Cardiac fibroblast (primary cell): Measurements from ENCODE around the gene CEP55.
"Not testable (repeated sequence)": the region's sequence is repeated elsewhere in the genome, so short reads cannot be mapped to it uniquely, and the experiment has no call there.

Experiments used
- DNase-seq, 2 donors: peaks; one replicate each; pipeline versions ENCODE4 v3.0.0 to v3.0.0-alpha.2; 2010; ENCODE audit warnings: low read depth in 2 of 2
- H3K4me3 ChIP-seq, 2 donors: replicated peaks in 1 of 2; 1 replicate in 1 of 2; 2 replicates in 1 of 2; pipeline ENCODE4 v1.5.1; 2011; ENCODE audit warnings: low read depth in 2 of 2, low read length in 2 of 2, mild to moderate bottlenecking in 2 of 2, moderate library complexity in 1 of 2
- TF ChIP-seq, protein P1 (sequence below): IDR thresholded peaks from one replicate; pipeline ENCODE4 v1.5.1; 2011; ENCODE audit warnings: low read depth, mild to moderate bottlenecking, low read length, inconsistent platforms

CEP55 gene

GRCh38 chr10:93515071-93516005, 18.9 kb downstream of the CEP55 start:
- TF ChIP-seq, protein P1, sequence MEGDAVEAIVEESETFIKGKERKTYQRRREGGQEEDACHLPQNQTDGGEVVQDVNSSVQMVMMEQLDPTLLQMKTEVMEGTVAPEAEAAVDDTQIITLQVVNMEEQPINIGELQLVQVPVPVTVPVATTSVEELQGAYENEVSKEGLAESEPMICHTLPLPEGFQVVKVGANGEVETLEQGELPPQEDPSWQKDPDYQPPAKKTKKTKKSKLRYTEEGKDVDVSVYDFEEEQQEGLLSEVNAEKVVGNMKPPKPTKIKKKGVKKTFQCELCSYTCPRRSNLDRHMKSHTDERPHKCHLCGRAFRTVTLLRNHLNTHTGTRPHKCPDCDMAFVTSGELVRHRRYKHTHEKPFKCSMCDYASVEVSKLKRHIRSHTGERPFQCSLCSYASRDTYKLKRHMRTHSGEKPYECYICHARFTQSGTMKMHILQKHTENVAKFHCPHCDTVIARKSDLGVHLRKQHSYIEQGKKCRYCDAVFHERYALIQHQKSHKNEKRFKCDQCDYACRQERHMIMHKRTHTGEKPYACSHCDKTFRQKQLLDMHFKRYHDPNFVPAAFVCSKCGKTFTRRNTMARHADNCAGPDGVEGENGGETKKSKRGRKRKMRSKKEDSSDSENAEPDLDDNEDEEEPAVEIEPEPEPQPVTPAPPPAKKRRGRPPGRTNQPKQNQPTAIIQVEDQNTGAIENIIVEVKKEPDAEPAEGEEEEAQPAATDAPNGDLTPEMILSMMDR = no peak
- peak; percentile 59 to 78 for DNase-seq
- no peak overlapping the region for H3K4me3 ChIP-seq

GRCh38 chr10:93516006-93516380, 19.6 kb downstream of the CEP55 start:
- DNase-seq = peak; percentile 20 to 48
- TF ChIP-seq, protein P1 = no peak
- no peak overlapping the region for H3K4me3 ChIP-seq

GRCh38 chr10:93518531-93518930, 22.1 kb downstream of the CEP55 start:
- DNase-seq = no peak
- TF ChIP-seq, protein P1 = no peak
- no peak overlapping the region for H3K4me3 ChIP-seq

DNA sequence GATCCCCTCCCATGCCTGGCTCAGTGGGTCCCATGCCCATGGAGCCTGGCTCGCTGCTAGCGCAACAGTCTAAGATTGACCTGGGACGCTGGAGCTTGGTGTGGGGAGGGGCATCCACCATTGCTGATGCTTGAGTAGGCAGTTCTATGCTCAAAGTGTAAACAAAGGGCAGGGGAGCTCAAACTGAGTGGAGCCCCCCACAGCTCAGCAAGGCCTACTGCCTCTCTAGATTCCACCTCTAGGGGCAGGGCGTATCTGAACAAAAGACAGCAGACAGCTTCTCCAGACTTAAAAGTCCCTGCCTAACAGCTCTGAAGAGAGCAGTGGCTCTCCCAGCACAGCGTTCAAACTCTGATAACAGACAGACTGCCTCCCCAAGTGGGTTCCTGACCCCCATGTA, 38.9 kb downstream of the CEP55 start:
- TF ChIP-seq, protein P1 = no peak
- no peak for DNase-seq
- H3K4me3 ChIP-seq = no peak overlapping the region

GRCh38 chr10:93540871-93541270, 44.5 kb downstream of the CEP55 start:
- H3K4me3 ChIP-seq, DNase-seq: not testable (repeated sequence)

GRCh38 chr10:93541402-93542357, 45.3 kb downstream of the CEP55 start:
- TF ChIP-seq, protein P1 = peak; percentile 98
- peak; percentile 62 to 65 for DNase-seq
- H3K4me3 ChIP-seq = peak overlapping the region; percentile 22 to 30

GRCh38 chr10:93542358-93542791, 46.0 kb downstream of the CEP55 start:
- TF ChIP-seq, protein P1 = no peak
- peak; percentile 38 to 65 for DNase-seq
- peak overlapping the region; percentile 22 to 30 for H3K4me3 ChIP-seq

DNA sequence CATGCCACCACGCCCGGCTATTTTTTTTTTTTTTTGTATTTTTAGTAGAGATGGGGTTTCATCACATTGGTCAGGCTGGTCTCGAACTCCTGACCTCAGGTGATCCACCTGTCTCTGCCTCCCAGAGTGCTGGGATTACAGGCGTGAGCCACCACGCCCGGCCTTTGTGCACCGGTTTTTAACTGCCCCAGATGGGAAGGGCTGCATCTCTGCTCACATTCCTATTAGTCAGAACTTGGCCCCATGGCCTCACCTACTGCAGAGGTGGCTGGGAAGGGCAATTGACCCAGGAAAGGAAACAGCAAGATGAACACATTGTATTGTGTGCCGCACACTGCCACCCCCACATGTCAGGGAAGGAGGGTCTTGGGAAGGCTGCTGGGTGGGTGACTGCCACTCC, 50.6 kb downstream of the CEP55 start:
- not testable (repeated sequence) for DNase-seq

More for the DNA sequence above, 50.6 kb downstream of the CEP55 start:
- not testable (repeated sequence) for H3K4me3 ChIP-seq
